T-helper 17 cell (primary cell): ENCODE measurements around the gene IL31. TPM values are rescaled to one million over a fixed set of nuclear protein-coding genes. Genes with fewer than 3 reads are reported as not detected.

ENCODE experiments used
- ATAC-seq: fragments of 150-1000 bp; cut with Tn5 transposase; 2 replicates; pipeline ENCODE4 v1.10.0; 2021; ENCODE audit warnings: mild to moderate bottlenecking, moderate library complexity
- DNase-seq, 3 donors: peaks; one replicate each; pipeline versions ENCODE4 v3.0.0 to v3.0.0-alpha.2; 2020 to 2021
- H3K9me3 ChIP-seq: one replicate; pipeline ENCODE4 v1.7.0; 2013; ENCODE audit warnings: low read length, mild to moderate bottlenecking; ENCODE audit not compliant: control insufficient read depth, poor library complexity, severe bottlenecking
- H3K27ac Mint-ChIP-seq: one replicate; pipeline ENCODE4 v1.8.0; 2022; ENCODE audit warnings: mild to moderate bottlenecking, moderate library complexity, mixed read lengths
- H3K27me3 Mint-ChIP-seq: one replicate; pipeline ENCODE4 v1.8.0; 2022; ENCODE audit warnings: mixed read lengths
- H3K36me3 Mint-ChIP-seq: one replicate; pipeline ENCODE4 v1.8.0; 2022; ENCODE audit warnings: low read depth, mixed read lengths
- H3K4me1 Mint-ChIP-seq: one replicate; pipeline ENCODE4 v1.8.0; 2022; ENCODE audit warnings: mild to moderate bottlenecking, mixed read lengths
- H3K4me3 Mint-ChIP-seq: one replicate; pipeline ENCODE4 v1.8.0; 2022; ENCODE audit warnings: mild to moderate bottlenecking, moderate library complexity, mixed read lengths
- total RNA-seq, 4 donors: library from RNA in 2 of 4; stranded (reverse) in 2 of 4; gene quantifications; one replicate each; pipeline ENCODE4 v1.2.3 and lab custom pipeline; 2022 to 2026

IL31 gene
- total RNA-seq, 2 donors from 2014 or later, result not detected

DNA sequence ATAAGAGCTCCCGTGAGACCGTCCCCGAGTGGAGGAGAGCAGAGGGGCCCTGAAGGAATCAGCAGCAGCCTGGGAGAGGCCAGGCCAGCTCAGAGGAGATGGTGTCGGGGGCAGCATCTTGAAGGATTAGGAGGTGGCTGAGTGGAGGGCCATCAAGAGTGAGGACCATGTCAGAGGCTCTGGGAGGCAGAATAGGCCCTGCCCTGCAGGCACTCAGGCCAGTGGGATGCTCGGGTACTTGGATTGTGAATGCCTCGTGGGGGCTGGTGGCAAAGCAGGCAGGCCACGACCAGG, 47.7 kb downstream of the IL31 start:
- Mint-ChIP-seq H3K4me3 (no peak overlapping the region), H3K27ac (no peak overlapping the region), H3K36me3 (peaks cover 4% of the 10 kb centered on the region), H3K4me1 (peaks cover 19% of the 10 kb centered on the region), H3K27me3 (no peaks in the 10 kb centered on the region)
- no peak for ATAC-seq
- H3K9me3 ChIP-seq, result no peaks in the 10 kb centered on the region
- DNase-seq, result no peak

DNA sequence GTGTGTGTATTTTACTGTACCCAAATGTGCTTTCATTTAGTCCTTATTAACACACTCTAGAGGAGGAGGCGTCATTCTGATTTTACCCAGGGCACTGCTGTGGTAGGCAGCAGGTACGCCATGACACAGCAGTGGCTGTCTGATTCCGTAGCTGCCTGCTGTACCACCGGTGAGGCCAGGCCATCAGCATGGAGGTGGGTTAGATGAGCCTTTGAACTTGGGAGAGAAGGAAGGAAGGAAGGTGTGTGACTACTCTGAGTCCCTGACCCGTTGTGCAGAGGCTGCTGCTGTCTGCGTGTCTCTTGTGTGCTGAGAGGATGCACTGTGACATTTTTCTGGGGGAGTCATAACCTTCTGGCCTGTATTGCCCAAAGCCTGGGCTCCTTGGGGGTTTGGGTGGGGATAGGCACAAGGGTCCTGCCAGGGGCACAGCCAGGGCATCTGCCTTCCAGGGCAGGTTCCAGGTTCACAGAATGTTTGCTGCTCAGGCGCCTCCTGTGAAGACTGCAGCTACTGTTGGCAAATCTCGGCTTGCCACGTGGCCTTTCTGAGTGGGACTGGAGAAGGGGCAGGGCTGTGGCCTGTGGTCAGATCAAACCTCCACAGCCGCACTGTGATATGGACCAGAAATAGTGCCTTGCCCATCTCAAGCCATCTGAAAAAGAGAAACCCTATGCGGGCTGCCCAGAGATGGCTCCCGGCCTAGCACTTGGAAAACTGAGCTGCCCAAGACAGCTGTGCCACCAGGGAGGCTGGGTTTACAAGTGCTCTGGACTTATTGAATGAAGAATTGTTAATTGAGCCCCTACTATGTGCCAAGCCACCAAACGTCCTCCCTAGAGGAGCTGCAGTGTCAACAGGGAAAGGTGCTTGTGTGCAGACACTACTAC, 48.3 kb downstream of the IL31 start:
- ATAC-seq (no peak), DNase-seq (no peak)
- H3K36me3 Mint-ChIP-seq, result peaks cover 4% of the 10 kb centered on the region
- no peak overlapping the region for H3K4me3 Mint-ChIP-seq
- no peak overlapping the region for H3K27ac Mint-ChIP-seq
- H3K9me3 ChIP-seq, result no peaks in the 10 kb centered on the region
- no peaks in the 10 kb centered on the region for H3K27me3 Mint-ChIP-seq
- peaks cover 19% of the 10 kb centered on the region for H3K4me1 Mint-ChIP-seq

DNA sequence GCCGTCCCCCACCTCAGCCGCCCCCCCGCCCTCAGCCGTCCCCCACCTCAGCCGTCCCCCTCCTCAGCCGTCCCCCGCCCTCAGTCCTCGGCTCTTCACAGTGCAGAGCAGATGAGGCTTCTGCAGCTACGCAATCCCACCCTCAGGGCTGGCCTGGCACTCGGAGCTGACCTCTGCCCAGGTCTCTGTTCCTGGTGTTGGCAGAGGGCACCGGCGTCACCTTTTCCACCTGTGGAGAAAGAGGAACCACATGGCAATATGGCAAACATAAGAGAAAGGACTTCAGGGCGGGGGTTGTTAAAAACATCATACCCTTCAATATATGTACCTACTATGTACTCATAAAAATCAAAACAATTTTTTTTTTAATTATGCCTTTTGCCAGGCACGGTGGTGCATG, 49.7 kb downstream of the IL31 start:
- H3K27ac Mint-ChIP-seq, result no peak overlapping the region
- H3K36me3 Mint-ChIP-seq, result peaks cover 3% of the 10 kb centered on the region
- DNase-seq, result no peak
- ATAC-seq, result no peak
- no peak overlapping the region for H3K4me3 Mint-ChIP-seq
- no peaks in the 10 kb centered on the region for H3K27me3 Mint-ChIP-seq
- no peaks in the 10 kb centered on the region for H3K9me3 ChIP-seq
- peaks cover 25% of the 10 kb centered on the region for H3K4me1 Mint-ChIP-seq

DNA sequence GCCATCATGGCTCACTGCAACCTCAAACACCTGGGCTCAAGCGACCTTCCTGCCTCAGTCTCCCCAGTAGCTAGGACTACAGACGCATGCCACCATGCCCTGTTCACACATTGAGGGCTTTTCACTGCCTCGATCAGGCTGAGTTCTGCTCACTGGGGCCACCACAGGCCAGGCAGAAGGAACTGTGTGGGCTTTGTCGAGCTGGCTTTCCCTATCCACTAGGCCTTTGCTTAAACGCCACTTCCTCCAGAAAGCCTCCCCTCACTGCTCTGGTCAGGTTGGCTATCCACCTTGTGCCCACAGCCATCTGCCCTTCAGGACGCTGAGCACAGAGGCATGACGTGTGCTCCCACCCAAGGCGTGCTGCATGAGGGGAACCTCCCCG, 50.3 kb downstream of the IL31 start:
- H3K36me3 Mint-ChIP-seq, result peaks cover 3% of the 10 kb centered on the region
- H3K4me3 Mint-ChIP-seq, result no peak overlapping the region
- peaks cover 25% of the 10 kb centered on the region for H3K4me1 Mint-ChIP-seq
- DNase-seq, result no peak
- H3K9me3 ChIP-seq, result no peaks in the 10 kb centered on the region
- H3K27ac Mint-ChIP-seq, result no peak overlapping the region
- ATAC-seq, result no peak
- no peaks in the 10 kb centered on the region for H3K27me3 Mint-ChIP-seq

DNA sequence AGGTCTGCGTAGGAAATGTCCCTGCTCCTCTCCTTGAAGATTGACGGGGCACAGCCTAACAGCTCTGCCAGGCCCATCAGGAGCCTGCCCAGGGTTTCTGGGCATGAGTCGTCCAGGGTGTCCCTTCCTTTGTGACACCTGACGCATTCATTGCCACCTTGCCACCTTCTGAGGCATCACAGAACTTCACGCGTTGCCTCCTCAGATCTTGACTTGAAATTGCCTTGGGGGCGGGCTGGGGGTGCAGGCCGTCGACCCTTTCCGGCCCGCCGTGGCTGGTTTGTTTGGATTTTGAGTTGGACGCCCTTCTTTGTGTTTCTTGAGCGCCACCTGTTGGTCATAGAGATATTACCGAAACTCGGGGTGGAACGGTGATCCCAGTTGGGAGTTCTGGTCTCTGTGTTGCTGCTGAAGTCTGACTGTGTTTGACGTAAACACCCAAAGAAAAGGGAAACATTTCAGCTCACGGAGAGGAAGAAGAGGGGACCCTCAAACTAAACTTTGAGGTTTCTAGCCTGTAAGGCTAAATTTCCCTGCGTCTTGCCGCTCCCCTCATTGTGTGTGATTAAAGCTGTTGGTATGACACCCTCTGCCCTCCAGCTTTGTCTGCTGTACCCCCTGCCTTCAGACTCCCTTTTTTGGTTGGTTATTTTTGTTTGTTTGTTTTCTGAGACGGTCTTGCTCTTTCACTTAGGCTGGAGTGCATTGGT, 50.8 kb downstream of the IL31 start:
- ATAC-seq (peak; percentile 61), DNase-seq (peak; percentile 33 to 70 (median 39))
- H3K4me1 Mint-ChIP-seq, result peaks cover 25% of the 10 kb centered on the region
- H3K27me3 Mint-ChIP-seq, result no peaks in the 10 kb centered on the region
- peak overlapping the region; percentile 89 for H3K27ac Mint-ChIP-seq
- no peaks in the 10 kb centered on the region for H3K9me3 ChIP-seq
- peaks cover 2% of the 10 kb centered on the region for H3K36me3 Mint-ChIP-seq
- H3K4me3 Mint-ChIP-seq, result peak overlapping the region; percentile 39

Other genes with a start within 250 kb of the IL31 start
- gene BCL7A, start 152.3 kb downstream of the IL31 start, total RNA-seq, result 1 to 10 TPM; 2.6 to 4.0 TPM
- 10 to 100 TPM; 83.4 to 86.0 TPM for gene MLXIP, start 95.5 kb downstream of the IL31 start, total RNA-seq
- gene LRRC43, start 8.9 kb upstream of the IL31 start, total RNA-seq, result not detected
- gene B3GNT4, start 29.5 kb upstream of the IL31 start, total RNA-seq, result not detected
- gene DIABLO, start 51.8 kb upstream of the IL31 start, total RNA-seq, result 10 to 100 TPM; 80.9 to 95.8 TPM
- 10 to 100 TPM; 18.9 to 19.2 TPM for gene VPS33A, start 92.3 kb upstream of the IL31 start, total RNA-seq
- gene CLIP1, start 248.4 kb upstream of the IL31 start, total RNA-seq, result 10 to 100 TPM; 72.4 to 81.1 TPM